Lung (tissue), 13 donors: ENCODE measurements around the gene HSP90AB1. TPM values are rescaled to one million over a fixed set of nuclear protein-coding genes. Genes with fewer than 3 reads are reported as not detected.

ENCODE experiments used
- ATAC-seq: fragments of 200-7000 bp; cut with Tn5 transposase; one replicate; pipeline ENCODE4 v1.9.1; 2020; ENCODE audit warnings: moderate number of reproducible peaks; ENCODE audit not compliant: insufficient read depth, low FRiP score
- DNase-seq, 3 donors: peaks; one replicate each; pipeline ENCODE4 v3.0.0-alpha.2; 2013 to 2017
- H3K27ac ChIP-seq, 2 donors: one replicate each; pipeline ENCODE4 v1.5.1; 2013; ENCODE audit warnings: mild to moderate bottlenecking in 2 of 2, moderate library complexity in 2 of 2, control low read depth in 1 of 2, inconsistent platforms in 1 of 2, low read depth in 1 of 2, low read length in 1 of 2
- H3K27me3 ChIP-seq, 3 donors: one replicate each; pipeline ENCODE4 v1.5.1; 2013; ENCODE audit warnings: low read length in 2 of 3; ENCODE audit not compliant: control insufficient read depth in 3 of 3, insufficient read depth in 3 of 3
- H3K36me3 ChIP-seq, 4 donors: one replicate each; pipeline ENCODE4 v1.5.1; 2013; ENCODE audit warnings: low read length in 4 of 4, mild to moderate bottlenecking in 1 of 4, moderate library complexity in 1 of 4; ENCODE audit not compliant: control insufficient read depth in 4 of 4, insufficient read depth in 4 of 4
- H3K4me1 ChIP-seq, 5 donors: one replicate each; pipeline ENCODE4 v1.5.1; 2013; ENCODE audit warnings: low read length in 5 of 5, mild to moderate bottlenecking in 2 of 5, moderate library complexity in 1 of 5; ENCODE audit not compliant: control insufficient read depth in 5 of 5, insufficient read depth in 5 of 5
- H3K4me3 ChIP-seq: one replicate; pipeline ENCODE4 v1.5.1; 2013; ENCODE audit warnings: mild to moderate bottlenecking, control low read depth, moderate library complexity
- H3K9ac ChIP-seq, 2 donors: one replicate each; pipeline ENCODE4 v1.5.1; 2013; ENCODE audit warnings: low read length in 2 of 2, control low read depth in 1 of 2; ENCODE audit not compliant: insufficient read depth in 1 of 2
- H3K9me3 ChIP-seq, 4 donors: one replicate each; pipeline ENCODE4 v1.5.1; 2013; ENCODE audit warnings: low read length in 3 of 4, mild to moderate bottlenecking in 1 of 4, moderate library complexity in 1 of 4; ENCODE audit not compliant: control insufficient read depth in 4 of 4, insufficient read depth in 3 of 4
- WGBS, 2 donors: extraction: QIAGEN DNeasy Blood & Tissue Kit; methylation state at CpG; one replicate each; pipeline ENCODE4 v1.1.7; 2013; 5-methylcytosine and 5-hydroxymethylcytosine counted together
- polyA plus RNA-seq, 2 donors: library from polyadenylated mRNA; stranded (reverse); fragments of 200-250 nt; gene quantifications; one replicate each; pipeline ENCODE4 v1.2.1, GENCODE V29; 2013
- small RNA-seq: library from RNA; depleted of rRNA; stranded (forward); fragments of <200 nt; gene quantifications from one replicate; pipeline ENCODE3, GENCODE V24; 2014; ENCODE audit warnings: low replicate concordance
- total RNA-seq, 2 donors: library from RNA; depleted of rRNA in 1 of 2; stranded (reverse); fragments of >200 nt in 1 of 2; gene quantifications; one replicate each; pipeline ENCODE4 v1.2.1, GENCODE V29; 2014 to 2021
- TF ChIP-seq, protein P1 (sequence below): IDR thresholded peaks from 2 replicates; pipeline ENCODE4 v1.5.1; 2012; ENCODE audit warnings: mild to moderate bottlenecking; ENCODE audit errors: control extremely low read depth, extremely low read depth
- donor health status: control.
- donor health status: control.
- donor health status: Bipolar disorder and iron deficiency.
- donor health status: healthy.
- donor health status: DM: yes; HTN: yes; CAD: no.

HSP90AB1 gene
- total and polyA plus RNA-seq, 4 donors = 289 to 700 (median 509) TPM

GRCh38 chr6:44301106-44301505 lies 54.2 kb downstream of the HSP90AB1 start:
- no peak overlapping the region for H3K27ac ChIP-seq
- no peak overlapping the region for H3K9ac ChIP-seq
- peaks cover 0 to 56% (median 39%) of the 10 kb centered on the region in 4 donors for H3K36me3 ChIP-seq
- TF ChIP-seq, protein P1, sequence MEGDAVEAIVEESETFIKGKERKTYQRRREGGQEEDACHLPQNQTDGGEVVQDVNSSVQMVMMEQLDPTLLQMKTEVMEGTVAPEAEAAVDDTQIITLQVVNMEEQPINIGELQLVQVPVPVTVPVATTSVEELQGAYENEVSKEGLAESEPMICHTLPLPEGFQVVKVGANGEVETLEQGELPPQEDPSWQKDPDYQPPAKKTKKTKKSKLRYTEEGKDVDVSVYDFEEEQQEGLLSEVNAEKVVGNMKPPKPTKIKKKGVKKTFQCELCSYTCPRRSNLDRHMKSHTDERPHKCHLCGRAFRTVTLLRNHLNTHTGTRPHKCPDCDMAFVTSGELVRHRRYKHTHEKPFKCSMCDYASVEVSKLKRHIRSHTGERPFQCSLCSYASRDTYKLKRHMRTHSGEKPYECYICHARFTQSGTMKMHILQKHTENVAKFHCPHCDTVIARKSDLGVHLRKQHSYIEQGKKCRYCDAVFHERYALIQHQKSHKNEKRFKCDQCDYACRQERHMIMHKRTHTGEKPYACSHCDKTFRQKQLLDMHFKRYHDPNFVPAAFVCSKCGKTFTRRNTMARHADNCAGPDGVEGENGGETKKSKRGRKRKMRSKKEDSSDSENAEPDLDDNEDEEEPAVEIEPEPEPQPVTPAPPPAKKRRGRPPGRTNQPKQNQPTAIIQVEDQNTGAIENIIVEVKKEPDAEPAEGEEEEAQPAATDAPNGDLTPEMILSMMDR = no peak
- WGBS, 2 donors = 93 to 95% methylated on average over 8 of the region's 8 CpGs
- H3K4me1 ChIP-seq = peaks cover 0 to 12% (median 0%) of the 10 kb centered on the region in 5 donors
- no peak overlapping the region for H3K4me3 ChIP-seq
- ATAC-seq (no peak), DNase-seq (no peak)
- H3K9me3 ChIP-seq = peaks cover 0 to 2% (median 0%) of the 10 kb centered on the region in 4 donors
- H3K27me3 ChIP-seq = peaks cover 0 to 19% (median 9%) of the 10 kb centered on the region in 3 donors

DNA sequence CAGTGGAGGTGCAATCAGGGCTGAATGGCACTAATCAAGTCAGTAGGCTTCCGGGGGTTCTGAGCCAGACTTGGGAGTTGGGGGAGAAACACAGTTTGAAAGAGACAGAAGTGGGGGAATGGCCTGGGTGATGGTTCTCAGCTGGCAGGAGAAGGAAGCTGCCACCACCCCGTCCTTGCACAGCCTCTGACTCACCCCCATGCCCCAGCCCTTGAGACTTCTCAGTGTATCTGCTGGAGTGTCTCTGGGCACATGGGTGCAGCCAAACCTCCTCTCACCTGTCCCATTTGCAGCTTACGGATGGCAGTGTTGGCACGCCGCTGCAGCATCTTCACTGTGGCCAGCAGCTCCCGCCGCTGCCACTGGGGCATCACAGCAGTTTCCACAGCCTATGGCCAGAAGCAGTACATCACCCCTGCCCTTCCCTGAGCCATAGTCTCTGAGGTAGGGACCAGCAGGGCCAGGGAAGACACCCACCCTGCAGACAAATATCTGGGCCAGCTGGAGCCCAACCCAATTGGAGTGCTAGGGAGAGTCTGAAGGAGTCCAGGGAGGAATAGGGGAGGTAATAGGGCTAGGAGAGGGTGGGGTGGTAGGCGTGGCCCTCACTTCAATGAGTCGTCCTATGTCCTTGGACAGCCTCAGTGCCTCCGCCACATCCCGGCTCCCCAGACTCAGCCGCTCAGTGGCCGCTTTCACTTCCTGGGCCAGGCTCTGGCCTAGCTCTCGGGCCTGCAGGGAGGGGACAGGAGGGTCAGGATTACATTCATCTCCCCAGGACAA lies 55.1 kb downstream of the HSP90AB1 start:
- TF ChIP-seq, protein P1 = no peak
- peaks cover 0 to 10% (median 0%) of the 10 kb centered on the region in 5 donors for H3K4me1 ChIP-seq
- 89 to 93% methylated on average over 14 of the region's 14 CpGs for WGBS, 2 donors
- ATAC-seq (no peak), DNase-seq (no peak)
- no peak overlapping the region for H3K4me3 ChIP-seq
- H3K27me3 ChIP-seq = peaks cover 0 to 10% (median 0%) of the 10 kb centered on the region in 3 donors
- no peak overlapping the region for H3K9ac ChIP-seq
- H3K9me3 ChIP-seq = peaks cover 0 to 2% (median 0%) of the 10 kb centered on the region in 4 donors
- no peak overlapping the region for H3K27ac ChIP-seq
- H3K36me3 ChIP-seq = peaks cover 0 to 63% (median 41%) of the 10 kb centered on the region in 4 donors

GRCh38 chr6:44302856-44303255 lies 56.0 kb downstream of the HSP90AB1 start:
- H3K4me3 ChIP-seq = no peak overlapping the region
- ATAC-seq (no peak), DNase-seq (no peak)
- WGBS, 2 donors = 97 to 100% methylated on average over 12 of the region's 12 CpGs
- H3K9me3 ChIP-seq = peaks cover 0 to 2% (median 0%) of the 10 kb centered on the region in 4 donors
- H3K36me3 ChIP-seq = peaks cover 0 to 70% (median 44%) of the 10 kb centered on the region in 4 donors
- no peak overlapping the region for H3K9ac ChIP-seq
- H3K27ac ChIP-seq = no peak overlapping the region
- H3K4me1 ChIP-seq = peaks cover 0 to 2% (median 0%) of the 10 kb centered on the region in 5 donors
- TF ChIP-seq, protein P1 = no peak
- peaks cover 0 to 5% (median 0%) of the 10 kb centered on the region in 3 donors for H3K27me3 ChIP-seq

Small RNA genes within 50 kb of the gene (small RNA-seq; reads per million reads assigned to genes)
- not detected for gene RN7SL811P

Other genes starting within 250 kb of the HSP90AB1 start
- 10 to 100 TPM; 70.8 to 90.2 TPM for gene MRPL14, start 119.6 kb upstream of the HSP90AB1 start, total RNA-seq
- 100 to 1,000 TPM; 112 to 219 TPM for gene MRPL14, start 119.6 kb upstream of the HSP90AB1 start, polyA plus RNA-seq
- gene TMEM63B, start 119.5 kb upstream of the HSP90AB1 start, total RNA-seq = 10 to 100 TPM; 93.1 to 94.5 TPM
- gene TMEM63B, start 119.5 kb upstream of the HSP90AB1 start, polyA plus RNA-seq = 10 to 100 TPM; 49.0 to 83.6 TPM
- under 1 TPM in 1 of 2 donors, not detected in 1; 0.15 TPM for gene CAPN11, start 88.3 kb upstream of the HSP90AB1 start, total RNA-seq
- under 1 TPM; 0.07 to 0.30 TPM for gene CAPN11, start 88.3 kb upstream of the HSP90AB1 start, polyA plus RNA-seq
- gene MYMX, start 30.2 kb upstream of the HSP90AB1 start, total RNA-seq = not detected
- gene MYMX, start 30.2 kb upstream of the HSP90AB1 start, polyA plus RNA-seq = under 1 TPM in 1 of 2 donors, not detected in 1; 0.21 TPM
- 10 to 100 TPM; 19.1 to 42.7 TPM for gene SLC29A1, start 23.5 kb upstream of the HSP90AB1 start, total RNA-seq
- 10 to 100 TPM; 20.3 to 32.5 TPM for gene SLC29A1, start 23.5 kb upstream of the HSP90AB1 start, polyA plus RNA-seq
- 10 to 100 TPM; 29.9 to 44.4 TPM for gene SLC35B2, start 10.4 kb downstream of the HSP90AB1 start, total RNA-seq
- 10 to 100 TPM; 15.0 to 39.9 TPM for gene SLC35B2, start 10.4 kb downstream of the HSP90AB1 start, polyA plus RNA-seq
- 10 to 100 TPM; 13.1 to 20.1 TPM for gene NFKBIE, start 18.4 kb downstream of the HSP90AB1 start, total RNA-seq
- 10 to 100 TPM; 20.7 to 40.6 TPM for gene NFKBIE, start 18.4 kb downstream of the HSP90AB1 start, polyA plus RNA-seq
- gene TMEM151B, start 23.3 kb downstream of the HSP90AB1 start, total RNA-seq = under 1 TPM; 0.11 to 0.21 TPM
- gene TMEM151B, start 23.3 kb downstream of the HSP90AB1 start, polyA plus RNA-seq = under 1 TPM; 0.02 to 0.04 TPM
- gene AARS2, start 66.2 kb downstream of the HSP90AB1 start, total RNA-seq = 10 to 100 TPM; 12.8 to 13.7 TPM
- gene AARS2, start 66.2 kb downstream of the HSP90AB1 start, polyA plus RNA-seq = 1 to 10 TPM; 4.8 to 6.0 TPM
- 1 to 10 TPM; 3.3 to 4.4 TPM for gene SPATS1, start 95.5 kb downstream of the HSP90AB1 start, total RNA-seq
- gene SPATS1, start 95.5 kb downstream of the HSP90AB1 start, polyA plus RNA-seq = 1 to 10 TPM; 1.2 to 1.3 TPM
- 10 to 100 TPM; 13.2 to 26.8 TPM for gene CDC5L, start 140.6 kb downstream of the HSP90AB1 start, total RNA-seq
- 1 to 10 TPM; 5.1 to 9.5 TPM for gene CDC5L, start 140.6 kb downstream of the HSP90AB1 start, polyA plus RNA-seq